HG03097 (cell line): ENCODE results near the gene JAG1.
A peak's percentile ranks its signal among the peaks of the same experiment; 100 is the strongest.

Source experiments
- ATAC-seq: cut with Tn5 transposase; IDR thresholded peaks from one replicate; pipeline ENCODE4 v1.9.1; 2021; ENCODE audit not compliant: unreplicated experiment, low FRiP score

JAG1 gene

GRCh38 chr20:10673842-10674683 lies at the start of gene JAG1:
JAG1 (minus strand) TSS chr20:10673999; CDS start chr20:10673530, 469 bp downstream.
- ATAC-seq = peak; percentile 52

- ATAC-seq = no peak
Observed at GRCh38 chr20:10721976-10722375, 48.2 kb upstream of the JAG1 start.

GRCh38 chr20:10721137-10721896 lies 47.5 kb upstream of the JAG1 start:
- no peak for ATAC-seq

- no peak for ATAC-seq
Observed at GRCh38 chr20:10720565-10720964, 46.8 kb upstream of the JAG1 start.

- ATAC-seq = no peak
Observed at GRCh38 chr20:10719740-10720385, 46.1 kb upstream of the JAG1 start.

GRCh38 chr20:10718661-10719060 lies 44.9 kb upstream of the JAG1 start:
- ATAC-seq = no peak

GRCh38 chr20:10716855-10717254 lies 43.1 kb upstream of the JAG1 start:
- ATAC-seq = no peak

GRCh38 chr20:10715035-10715434 lies 41.2 kb upstream of the JAG1 start:
- no peak for ATAC-seq

- no peak for ATAC-seq
Observed at GRCh38 chr20:10714236-10714975, 40.6 kb upstream of the JAG1 start.

- ATAC-seq = no peak
Observed at GRCh38 chr20:10713161-10713560, 39.4 kb upstream of the JAG1 start.

GRCh38 chr20:10711903-10712451 lies 38.2 kb upstream of the JAG1 start:
- ATAC-seq = no peak

- ATAC-seq = no peak
Observed at GRCh38 chr20:10710991-10711775, 37.4 kb upstream of the JAG1 start.

GRCh38 chr20:10709916-10710315 lies 36.1 kb upstream of the JAG1 start:
- ATAC-seq = no peak

- no peak for ATAC-seq
Observed at GRCh38 chr20:10708351-10709185, 34.8 kb upstream of the JAG1 start.

GRCh38 chr20:10707791-10708190 lies 34.0 kb upstream of the JAG1 start:
- ATAC-seq = no peak

GRCh38 chr20:10707068-10707467 lies 33.3 kb upstream of the JAG1 start:
- no peak for ATAC-seq

- no peak for ATAC-seq
Observed at GRCh38 chr20:10706460-10706811, 32.6 kb upstream of the JAG1 start.

- ATAC-seq = no peak
Observed at GRCh38 chr20:10705801-10706459, 32.1 kb upstream of the JAG1 start.
